Fibroblast of skin of scalp (primary cell): ENCODE data around the gene FKBP2.

Source experiments
- DNase-seq: peaks from one replicate; pipeline ENCODE4 v3.0.0-alpha.2; 2013

The FKBP2 gene

GRCh38 chr11:64286801-64287159 lies 45.9 kb downstream of the FKBP2 start:
- no peak for DNase-seq

DNA sequence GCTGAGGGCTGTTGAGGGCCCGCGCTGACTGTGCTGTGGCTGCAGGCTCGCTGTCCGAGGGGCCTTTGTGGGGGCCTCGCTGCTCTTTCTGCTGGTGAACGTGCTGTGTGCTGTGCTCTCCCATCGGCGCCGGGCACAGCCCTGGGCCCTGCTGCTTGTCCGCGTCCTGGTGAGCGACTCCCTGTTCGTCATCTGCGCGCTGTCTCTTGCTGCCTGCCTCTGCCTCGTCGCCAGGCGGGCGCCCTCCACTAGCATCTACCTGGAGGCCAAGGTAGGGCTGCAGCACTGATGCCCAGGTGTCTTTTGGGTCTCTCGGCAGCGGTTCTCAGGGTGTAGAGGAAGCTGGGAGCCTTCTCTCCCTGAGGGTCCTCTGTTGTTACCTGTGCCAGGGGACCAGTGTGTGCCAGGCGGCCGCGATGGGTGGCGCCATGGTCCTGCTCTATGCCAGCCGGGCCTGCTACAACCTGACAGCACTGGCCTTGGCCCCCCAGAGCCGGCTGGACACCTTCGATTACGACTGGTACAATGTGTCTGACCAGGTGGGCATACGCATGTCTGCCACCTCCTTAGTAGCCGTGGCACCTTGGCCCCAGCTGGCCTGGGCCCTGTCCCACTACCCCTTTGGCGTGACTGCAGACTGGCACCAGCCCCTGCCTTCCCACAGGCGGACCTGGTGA lies 46.9 kb downstream of the FKBP2 start:
- no peak for DNase-seq

DNA sequence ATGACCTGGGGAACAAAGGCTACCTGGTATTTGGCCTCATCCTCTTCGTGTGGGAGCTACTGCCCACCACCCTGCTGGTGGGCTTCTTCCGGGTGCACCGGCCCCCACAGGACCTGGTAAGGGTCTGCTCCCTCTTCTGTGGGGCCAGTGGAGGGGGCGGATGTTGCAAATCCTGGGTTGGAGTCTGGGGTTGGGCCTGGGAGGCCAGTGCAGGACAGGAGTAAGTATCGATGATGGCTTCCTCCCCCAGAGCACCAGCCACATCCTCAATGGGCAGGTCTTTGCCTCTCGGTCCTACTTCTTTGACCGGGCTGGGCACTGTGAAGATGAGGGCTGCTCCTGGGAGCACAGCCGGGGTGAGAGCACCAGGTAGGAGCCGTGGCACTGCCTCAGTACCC lies 47.5 kb downstream of the FKBP2 start:
- DNase-seq, result no peak

DNA sequence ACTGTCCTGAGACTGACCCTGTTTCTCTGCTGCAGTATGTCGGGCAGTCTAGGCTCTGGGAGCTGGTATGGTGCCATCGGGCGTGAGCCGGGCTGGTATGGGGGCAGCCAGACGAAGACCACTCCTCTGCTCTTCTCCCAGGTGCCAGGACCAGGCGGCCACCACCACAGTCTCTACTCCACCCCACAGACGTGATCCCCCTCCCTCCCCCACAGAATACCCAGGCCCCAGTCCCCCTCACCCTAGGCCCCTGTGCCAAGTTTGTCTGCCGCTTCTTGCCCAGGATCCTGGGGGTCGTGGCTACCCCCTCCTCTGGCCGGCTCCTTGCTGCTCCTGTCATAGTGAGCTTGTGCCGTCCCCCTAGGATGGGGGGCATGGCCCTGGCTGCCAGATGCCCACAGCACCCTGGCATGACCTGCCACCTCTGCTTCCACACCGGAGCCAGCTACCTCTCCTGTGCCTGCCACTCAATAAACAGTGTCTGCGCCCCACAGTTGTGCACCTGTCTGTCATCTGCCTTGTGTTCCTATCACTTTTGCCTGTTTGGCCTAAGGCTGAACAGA lies 48.2 kb downstream of the FKBP2 start:
- no peak for DNase-seq

DNA sequence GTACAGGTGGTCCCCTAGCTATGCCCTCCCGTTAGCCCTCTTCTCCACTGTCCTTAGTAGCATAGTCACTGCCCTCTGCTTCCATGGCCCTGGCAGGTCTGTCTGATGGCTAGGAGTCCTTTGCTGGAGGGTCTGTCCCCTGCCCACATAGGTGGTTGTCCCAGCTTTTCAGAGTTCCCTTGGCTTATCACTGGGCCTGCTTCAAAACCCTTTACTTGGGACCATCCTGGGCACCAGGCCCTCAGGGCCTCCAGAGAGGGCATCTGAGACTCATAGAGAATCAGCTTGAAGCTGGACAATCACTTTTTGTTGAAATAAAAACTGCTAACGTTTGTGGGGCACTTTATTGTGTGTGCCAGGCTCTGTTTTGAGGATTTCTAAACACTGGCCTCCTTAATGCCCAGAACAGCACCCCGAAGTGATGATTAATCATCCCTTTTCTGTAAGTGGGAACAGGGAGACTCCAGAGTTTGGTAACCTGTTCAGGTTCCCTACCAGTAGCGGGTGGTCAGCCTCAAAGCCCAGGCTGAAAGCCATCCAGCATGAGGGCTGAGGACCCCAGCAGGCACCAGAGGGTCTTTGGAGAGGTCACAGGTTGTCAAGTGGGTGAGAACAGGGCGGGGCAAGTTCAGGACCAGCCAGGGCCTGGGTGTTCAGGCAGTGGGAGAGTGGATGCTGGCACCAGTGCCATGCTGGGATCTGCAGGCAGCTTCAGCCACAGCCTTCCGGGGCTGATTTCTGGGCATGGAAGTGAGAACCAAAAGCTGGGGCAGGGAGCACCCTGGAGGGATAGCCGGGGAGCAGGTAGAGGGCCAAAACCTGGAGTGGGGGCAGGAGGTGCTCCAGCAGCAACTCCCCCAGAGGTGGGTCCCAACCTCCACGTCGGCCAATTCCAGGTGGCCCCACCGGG lies 49.7 kb downstream of the FKBP2 start:
- DNase-seq, result no peak

- DNase-seq, result no peak
Measured at GRCh38 chr11:64291262-64291751, 50.4 kb downstream of the FKBP2 start, which contains the start of gene KCNK4. Gene KCNK4 (plus strand): TSS chr11:64291302. CDS start chr11:64293019, 1,717 bp downstream.

GRCh38 chr11:64291752-64292459 lies 51.0 kb downstream of the FKBP2 start:
- DNase-seq, result no peak

- DNase-seq, result no peak
Measured at GRCh38 chr11:64292460-64293254, 51.8 kb downstream of the FKBP2 start.
